Measurements from ENCODE around the gene ADAM12.

- TF ChIP-seq POLR2A (IDR thresholded peaks at IDR 0.05) (no peak), CTCF (IDR thresholded peaks at IDR 0.05) (no peak), POLR2AphosphoS5 (IDR thresholded peaks at IDR 0.05; ENCODE audit: insufficient read depth in 1 of 2, low read depth in 1 of 2) (no peak)
These were observed 163.2 kb downstream of the ADAM12 start for GRCh38 chr10:126224967-126225671.
